Measurements from ENCODE around the gene COBL. TPM values are rescaled to one million over a fixed set of nuclear protein-coding genes. Genes with fewer than 3 reads are reported as not detected.

COBL gene
- total RNA-seq, 1 donor from 2014 or later = not detected

DNA sequence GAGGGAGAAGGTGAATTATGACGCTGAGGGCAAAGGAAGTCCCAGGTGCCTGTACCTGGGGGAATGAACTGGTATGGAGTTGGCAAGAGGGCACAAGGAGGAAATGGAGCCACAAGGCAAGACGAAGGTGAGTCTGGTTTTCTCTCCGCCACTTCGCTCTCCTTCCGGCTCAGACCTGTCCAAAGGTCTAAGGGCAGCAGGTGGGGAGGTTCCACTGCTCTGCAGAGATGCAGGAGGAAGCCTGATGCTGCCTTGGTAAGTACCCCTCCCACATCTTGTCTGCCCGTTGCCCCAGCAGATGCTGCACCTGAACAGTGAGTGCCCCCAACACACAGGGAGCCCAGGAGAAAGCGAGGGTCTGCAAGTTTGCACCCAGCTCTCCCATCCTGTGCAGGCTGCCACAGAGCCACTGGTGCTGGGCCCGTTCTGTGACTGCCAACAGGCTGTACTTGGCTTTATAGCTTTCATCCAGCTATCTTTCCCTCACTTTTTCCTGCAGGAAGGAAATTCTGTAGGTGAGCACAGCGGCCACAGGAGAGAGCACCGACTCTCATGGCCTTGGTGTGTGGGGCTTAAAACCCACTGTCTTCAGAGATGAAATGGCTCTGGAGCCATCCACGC is 235.2 kb downstream of the COBL start:
- intact Hi-C loops (cut with micrococcal nuclease) = no loop called here

DNA sequence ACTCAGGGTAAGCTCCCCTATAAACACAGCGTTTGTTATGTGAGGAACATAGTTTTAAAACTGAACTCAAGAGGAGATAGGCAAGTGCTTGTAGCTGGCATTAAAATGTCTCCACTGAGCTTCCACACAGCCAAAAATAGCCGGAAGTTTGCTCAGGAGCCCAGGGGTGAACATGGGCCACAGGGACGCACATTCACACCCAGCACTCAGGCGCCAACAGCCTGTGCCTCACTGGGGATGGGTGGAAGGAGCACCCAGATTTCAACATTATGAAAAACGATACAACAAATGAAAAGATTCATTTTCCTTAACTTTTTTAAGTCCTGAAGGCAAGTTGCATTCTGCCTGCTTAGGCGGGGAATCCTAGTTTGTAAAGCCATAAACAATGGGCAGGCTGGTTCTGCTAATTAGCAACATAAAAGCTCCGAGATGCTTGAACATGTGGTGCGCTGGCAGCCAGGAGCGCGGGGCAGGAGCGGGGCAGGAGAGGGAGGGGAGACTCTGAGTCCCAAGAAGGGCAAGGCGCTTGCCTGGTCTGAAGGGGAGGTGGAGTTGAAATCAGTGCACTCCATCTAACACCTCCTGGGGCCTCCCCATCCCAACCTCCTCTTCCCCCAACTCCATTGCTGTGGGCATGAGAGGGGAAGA is 235.9 kb downstream of the COBL start:
- intact Hi-C loops (cut with micrococcal nuclease) = no loop called here

DNA sequence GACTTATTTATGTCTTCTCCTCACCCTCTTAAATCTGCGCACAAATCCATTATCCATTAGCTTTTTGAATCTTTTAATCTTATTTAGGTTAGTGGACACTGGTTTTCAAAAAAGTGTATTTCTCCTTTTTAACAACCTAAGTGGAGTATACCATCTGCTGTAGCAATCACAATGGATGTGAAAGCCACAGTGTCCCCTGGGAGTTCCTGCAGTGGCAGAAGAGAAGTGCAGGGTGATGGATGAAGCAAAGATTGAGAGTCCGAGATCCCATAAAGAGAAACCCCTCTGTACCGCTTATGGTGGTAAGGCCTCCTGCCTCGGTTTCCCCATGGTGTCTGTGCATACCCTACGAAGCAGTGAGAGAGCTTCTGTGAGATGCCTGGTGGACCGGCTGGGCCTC is 236.4 kb downstream of the COBL start:
- intact Hi-C loops (cut with micrococcal nuclease) = no loop called here

DNA sequence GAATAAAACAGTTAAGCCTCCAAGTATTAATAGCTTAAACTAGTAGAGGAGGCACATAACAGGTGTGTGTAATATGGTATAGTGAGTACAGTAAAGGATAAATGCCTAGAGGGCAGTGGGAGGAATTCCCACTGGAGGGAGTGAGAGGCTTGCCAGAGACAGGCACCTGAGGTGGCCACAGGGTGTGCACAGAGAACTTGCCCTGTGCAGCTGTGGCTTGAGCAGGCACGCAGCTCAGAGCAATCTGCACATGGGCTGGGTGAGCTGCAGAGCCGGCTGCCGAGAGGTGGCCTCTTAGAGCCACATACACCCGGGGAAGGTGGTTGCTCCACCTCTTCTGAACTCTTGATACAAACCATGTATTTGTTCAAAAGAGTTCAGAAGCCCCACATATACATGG is 237.1 kb downstream of the COBL start:
- intact Hi-C loops (cut with micrococcal nuclease) = no loop called here

DNA sequence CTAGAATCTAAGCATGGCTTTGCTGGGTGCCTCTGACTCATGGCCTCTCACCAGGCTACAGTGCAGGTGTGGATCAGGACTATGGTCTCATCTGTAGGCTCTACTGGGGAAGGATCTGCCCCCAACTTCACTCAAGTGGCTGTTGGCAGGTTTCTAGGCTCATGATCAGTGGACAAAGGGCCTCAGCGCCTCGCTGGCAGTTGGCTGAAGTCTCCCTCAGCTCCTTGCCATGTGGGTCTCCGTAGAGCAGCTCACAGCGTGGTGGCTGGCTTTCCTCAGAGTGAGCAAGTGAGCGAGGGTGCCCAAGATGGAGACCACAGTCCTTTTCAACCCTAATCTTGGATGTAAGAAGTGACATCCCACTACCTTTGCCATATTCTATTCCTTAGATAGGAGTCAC is 238.0 kb downstream of the COBL start:
- intact Hi-C loops (cut with micrococcal nuclease) = no loop called here

DNA sequence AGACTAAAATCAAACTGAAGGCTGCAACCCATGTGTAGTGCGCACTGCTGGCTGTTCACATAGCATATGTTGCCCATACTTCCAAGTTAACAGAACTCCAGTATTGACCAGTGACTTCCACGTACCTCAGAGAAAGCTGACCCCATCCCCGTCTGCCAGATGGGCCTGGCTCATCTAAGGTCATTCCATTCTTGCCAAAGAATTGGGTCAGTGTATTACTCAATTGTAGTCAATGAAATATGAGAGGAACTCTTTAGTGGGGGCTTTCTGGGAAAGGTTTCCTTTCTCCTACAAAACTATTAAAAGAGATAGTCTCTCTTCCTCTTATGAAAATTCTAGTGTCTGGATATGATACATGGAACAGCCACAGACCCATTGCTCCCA is 238.6 kb downstream of the COBL start:
- intact Hi-C loops (cut with micrococcal nuclease) = no loop called here

DNA sequence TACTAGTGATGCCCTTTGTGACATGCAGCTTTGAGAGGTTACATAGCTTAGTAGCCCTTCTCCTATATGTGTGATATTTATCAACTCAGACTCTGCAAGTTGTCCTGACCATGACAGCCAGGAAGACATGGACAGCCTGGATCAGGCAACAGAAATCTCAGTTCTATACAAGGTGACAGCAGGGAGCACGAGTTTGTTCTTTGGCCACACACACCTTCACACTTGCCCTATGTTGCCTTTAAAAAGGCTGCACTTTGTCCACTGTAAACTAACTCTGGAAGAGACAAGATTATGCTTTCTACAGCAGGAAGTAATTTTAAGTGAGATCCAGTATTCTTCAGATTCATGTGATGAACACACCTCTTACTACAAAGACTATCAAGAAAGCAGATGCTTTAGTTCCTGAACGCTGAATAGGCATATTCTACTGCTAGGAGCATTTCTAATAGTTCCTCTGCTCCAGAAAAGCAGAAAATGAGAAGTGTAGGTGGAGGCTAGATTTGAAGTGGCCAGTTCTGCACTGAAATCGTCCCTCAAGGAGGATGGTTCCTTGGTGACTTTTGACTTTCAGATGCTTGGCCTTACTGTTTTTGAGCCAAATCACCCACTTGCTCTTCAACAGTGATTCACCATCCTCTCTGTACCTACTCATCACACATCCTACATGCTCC is 239.2 kb downstream of the COBL start:
- intact Hi-C loops (cut with micrococcal nuclease) = no loop called here

DNA sequence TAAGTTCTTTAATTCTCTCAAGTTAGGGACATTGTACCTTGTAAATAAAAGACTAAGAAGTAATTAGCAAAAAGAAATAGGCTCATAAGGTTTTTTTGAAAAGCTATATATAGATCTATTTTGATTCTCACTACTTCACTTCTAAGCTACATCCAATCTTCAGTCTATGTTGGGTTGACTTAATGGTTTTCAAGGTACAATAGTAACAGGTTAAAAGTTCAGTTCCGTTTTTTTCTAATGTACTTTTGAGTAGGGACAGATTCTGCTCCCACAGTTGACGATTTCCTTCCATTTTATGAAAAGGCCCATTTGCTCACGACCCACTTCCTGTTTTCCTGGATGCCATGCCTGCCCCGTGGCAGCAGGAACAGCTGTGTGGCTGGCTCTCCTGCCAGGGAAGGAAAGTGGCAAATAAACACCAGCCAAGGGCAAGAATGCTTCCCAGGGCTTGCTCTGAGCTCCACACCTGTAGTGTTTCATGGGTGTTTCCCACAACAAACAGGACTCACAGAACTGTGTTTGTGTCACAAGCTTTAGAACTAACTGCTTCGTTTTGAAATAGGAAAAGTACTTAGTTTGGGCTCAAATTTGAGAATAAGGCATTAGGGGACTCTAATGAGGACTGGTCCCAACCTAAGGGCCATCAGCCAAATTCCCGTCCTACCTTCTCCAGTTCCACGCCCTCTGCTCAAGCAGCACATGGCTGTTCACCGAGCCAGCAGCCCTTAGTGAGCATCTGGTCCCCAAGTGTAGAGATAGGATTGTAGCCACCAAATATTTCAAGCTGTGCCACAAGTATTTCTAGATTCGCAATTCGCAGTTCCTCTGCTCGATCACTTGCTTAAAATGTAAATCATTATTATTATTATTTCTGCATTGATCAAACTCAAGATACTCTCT is 240.7 kb downstream of the COBL start:
- intact Hi-C loops (cut with micrococcal nuclease) = no loop called here

DNA sequence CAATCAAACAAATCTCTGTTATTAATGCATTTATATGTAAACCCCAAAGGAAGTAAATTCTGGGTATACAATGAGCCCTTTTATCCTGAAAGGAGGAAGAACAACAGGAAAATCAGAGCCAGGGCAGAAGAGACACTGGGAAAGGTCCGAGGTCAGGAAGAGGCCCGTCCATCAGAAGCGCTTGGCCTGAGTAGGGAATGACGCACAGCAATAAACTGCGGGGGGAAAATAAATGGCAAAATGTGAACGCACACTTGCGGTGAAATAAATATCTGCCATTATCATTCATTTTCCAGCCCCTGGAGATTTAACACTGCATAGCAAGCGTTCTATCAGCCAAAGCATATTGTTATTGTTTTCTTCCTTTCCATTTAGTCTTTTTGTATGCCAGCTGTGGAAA is 243.4 kb downstream of the COBL start:
- intact Hi-C loops (cut with micrococcal nuclease) = no loop called here

DNA sequence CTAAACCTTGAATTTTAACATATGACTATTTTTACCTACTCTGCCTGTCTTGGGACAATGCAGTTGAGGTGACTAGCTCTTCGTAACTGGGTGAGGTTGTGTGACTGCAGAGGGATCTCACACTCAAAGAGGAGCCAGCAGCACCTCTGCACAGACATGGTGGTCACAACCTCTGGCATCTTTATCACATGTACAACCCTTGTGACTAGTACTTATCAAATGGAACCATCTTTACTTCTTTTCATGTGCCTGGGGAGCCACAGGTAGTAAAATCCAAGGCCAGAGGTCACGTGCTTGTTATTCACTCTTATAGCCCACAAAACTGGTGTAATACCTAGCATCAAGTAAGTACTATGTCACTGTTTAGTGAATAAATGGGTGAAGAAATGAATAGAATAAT is 244.3 kb downstream of the COBL start:
- intact Hi-C loops (cut with micrococcal nuclease) = no loop called here

DNA sequence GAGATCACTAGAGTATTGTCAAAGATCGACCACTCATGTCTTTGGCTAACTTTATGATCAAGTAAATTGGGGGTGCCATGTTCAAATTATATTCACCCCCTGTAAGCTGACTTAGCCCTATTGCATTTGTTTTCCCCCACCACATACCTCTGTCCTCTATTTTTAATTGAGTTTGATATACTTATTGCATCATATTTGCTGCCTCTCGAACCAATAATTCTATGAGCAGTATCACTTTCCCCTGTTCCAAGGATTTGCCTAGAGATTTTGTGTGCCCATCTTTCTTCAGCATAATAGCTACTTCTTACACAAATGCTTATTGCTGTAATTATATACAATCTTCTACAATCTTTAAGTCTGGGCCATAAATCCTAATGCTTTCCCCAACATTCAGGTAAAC is 245.2 kb downstream of the COBL start:
- intact Hi-C loops (cut with micrococcal nuclease) = no loop called here

DNA sequence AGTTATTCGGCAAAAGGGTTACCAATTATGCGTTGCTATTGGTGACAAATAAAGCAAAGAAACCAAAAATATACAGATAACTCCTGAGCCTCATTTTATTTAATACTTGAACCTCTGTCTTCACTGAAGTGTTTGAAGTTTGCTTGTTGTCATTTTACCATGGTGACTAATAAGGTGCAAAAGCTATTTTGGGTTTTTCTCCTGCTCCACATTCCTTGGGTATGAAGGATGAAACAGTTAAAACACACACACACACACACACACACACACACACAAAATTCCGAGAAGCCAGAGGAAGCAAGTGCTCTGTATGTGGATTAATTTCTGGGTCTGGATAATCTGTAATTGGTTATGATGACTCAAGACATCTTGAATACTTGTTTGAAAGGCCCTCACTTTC is 246.5 kb downstream of the COBL start:
- intact Hi-C loops (cut with micrococcal nuclease) = no loop called here

DNA sequence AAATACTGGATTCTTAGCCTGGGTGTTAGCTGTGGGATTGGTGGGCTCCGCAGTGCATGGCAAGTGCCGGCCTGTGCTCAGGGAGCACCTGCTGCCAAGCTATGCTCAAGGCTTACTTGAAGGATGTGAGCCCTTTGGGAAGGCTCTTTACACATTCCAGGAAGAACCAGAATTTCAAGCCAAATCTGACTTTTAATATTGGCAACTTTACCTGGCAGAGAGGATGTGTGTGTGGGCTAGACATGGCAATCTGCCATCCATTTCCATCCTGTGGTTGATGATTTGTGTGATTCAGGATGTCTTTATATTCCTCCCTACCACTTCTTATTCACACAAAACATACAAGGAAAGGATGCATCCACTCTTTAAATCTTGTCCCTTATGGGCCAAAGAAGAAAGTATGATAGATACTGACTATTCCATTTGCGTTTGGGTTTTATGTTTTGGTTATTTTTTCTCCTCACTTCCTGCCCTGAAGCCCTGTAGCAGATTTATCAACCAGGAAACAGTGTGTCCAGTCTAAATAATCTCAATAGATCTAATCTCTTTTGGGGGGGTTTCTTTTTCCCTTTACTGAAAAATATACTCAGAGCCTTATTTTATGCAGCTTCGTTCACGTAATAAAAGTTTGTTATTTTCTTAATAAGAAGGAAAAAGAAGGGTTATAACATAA is 247.1 kb downstream of the COBL start:
- intact Hi-C loops (cut with micrococcal nuclease) = loop anchor here (5.0 to 10.0 kb wide), 2 partner anchors 287 to 455 kb away; partner anchors contain the start of gene GRB10

DNA sequence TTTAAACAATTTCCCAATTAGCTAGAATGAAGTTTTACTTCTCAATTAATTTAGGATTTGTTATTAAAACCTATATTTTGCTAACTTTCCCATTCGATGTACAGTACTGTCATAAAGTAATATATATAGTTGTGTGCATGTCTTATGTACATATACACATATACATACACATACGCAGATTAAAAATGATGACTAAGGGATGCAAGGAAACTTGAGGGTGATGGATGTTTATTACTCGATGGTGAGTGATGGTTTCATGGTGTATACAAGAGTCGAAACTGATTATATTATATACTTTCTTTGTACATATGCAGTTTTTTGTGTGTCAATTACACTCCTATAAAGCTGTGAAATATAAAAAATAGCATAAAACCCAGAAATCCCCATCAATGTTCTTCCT is 248.2 kb downstream of the COBL start:
- intact Hi-C loops (cut with micrococcal nuclease) = loop anchor here (5.0 to 10.0 kb wide), 2 partner anchors 286 to 454 kb away; partner anchors contain the start of gene GRB10

DNA sequence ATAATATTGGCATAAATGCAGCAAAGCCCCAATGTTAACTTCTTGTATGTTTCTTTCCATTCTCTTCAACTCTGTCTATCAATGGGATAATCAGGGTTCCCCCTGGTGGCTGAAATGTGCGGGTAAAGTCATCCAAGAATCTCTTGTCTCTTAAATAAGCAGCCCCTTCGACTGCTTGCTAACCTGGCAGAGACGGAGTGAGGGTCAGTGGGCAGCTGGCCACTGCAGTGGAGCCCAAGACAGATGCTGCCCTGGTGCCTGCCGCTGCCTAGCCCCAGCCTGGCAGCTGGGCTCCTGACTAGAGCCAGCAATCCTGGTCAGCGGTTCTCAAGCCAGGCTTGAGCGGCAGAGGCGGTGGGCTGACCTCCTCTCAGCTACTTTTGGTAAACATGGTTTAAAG is 248.9 kb downstream of the COBL start:
- intact Hi-C loops (cut with micrococcal nuclease) = loop anchor here (1.0 to 10.0 kb wide), 5 partner anchors 285 to 975 kb away; partner anchors contain the start of gene GRB10

DNA sequence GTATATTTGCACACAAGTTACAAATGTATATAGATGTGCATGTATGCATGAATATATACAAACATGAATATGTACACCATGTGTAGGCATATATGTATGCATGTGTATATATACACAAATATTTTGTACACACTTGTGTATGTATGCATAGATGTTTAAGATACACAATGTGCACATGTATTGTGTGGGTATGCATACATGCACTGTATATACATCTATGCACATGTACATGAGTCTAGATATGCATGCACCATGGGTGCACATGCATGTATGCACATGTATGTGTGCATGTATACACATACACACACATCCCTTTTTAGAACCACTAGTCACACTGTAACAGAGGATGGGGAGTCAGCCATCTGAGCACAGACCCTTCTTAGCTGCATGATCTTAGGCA is 249.4 kb downstream of the COBL start:
- intact Hi-C loops (cut with micrococcal nuclease) = loop anchor here (1.0 to 10.0 kb wide), 5 partner anchors 285 to 975 kb away; partner anchors contain the start of gene GRB10

DNA sequence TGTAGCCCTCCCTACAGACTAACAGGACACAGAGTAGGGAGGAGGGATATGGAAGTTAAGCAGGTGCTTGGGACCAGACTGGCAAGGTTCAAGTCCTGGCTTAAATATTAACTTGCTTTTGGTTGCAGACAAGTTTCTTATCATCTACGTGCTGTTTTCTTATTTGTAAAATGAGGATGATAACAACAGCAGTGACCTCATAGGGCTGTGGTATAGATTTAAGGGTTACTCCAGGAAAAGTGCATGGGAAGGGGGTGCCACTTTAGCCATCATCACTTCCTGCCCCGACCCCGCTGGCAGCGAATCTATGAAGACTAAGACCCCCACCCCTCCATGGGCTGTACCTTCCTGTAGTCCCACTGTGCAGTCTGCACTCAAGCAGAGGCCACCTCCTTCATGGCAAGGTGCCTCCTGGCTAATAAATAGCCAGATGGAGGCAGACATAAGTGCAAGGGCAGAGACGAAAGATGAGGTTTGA is 250.2 kb downstream of the COBL start:
- intact Hi-C loops (cut with micrococcal nuclease) = loop anchor here (5.0 to 10.0 kb wide), 2 partner anchors 284 to 452 kb away; partner anchors contain the start of gene GRB10

DNA sequence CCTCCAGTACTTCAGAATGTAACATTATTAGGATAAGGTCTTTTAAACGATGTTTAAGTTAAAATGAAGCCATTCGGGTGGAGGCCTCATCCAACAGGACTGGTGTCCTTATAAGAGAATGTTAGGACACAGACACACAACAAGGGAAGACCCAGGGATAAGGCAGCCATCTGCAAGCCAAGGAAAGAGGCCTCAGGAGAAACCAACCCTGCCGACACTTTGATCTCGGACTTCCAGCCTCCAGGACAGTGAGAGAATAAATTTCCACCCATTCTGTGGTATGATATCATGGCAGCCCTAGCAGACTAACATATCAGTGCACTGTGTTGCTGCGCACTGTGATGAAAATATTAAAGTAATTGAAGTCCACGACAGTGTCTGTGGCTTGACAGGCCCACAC is 250.8 kb downstream of the COBL start:
- intact Hi-C loops (cut with micrococcal nuclease) = loop anchor here (5.0 to 10.0 kb wide), 2 partner anchors 283 to 451 kb away; partner anchors contain the start of gene GRB10

DNA sequence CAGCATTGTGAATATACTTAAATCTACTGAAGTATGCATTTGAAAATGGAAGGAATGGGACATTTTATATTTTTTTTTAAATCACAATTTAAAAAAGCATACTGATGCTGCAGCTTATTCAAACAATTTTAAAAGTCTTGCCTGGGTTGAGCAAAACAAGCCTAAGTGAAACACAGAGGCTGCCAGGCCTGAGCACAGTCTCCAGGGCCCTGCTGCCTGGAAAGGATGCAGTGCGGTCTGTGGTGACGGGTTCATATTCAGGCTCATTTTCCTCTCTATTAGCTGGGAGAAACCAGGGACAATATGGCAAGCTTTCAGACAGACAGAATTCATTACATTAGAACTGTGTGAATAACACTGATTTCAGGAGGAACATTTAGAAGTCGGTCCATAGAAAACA is 251.9 kb downstream of the COBL start:
- intact Hi-C loops (cut with micrococcal nuclease) = loop anchor here (5.0 to 10.0 kb wide), 2 partner anchors 282 to 450 kb away; partner anchors contain the start of gene GRB10

DNA sequence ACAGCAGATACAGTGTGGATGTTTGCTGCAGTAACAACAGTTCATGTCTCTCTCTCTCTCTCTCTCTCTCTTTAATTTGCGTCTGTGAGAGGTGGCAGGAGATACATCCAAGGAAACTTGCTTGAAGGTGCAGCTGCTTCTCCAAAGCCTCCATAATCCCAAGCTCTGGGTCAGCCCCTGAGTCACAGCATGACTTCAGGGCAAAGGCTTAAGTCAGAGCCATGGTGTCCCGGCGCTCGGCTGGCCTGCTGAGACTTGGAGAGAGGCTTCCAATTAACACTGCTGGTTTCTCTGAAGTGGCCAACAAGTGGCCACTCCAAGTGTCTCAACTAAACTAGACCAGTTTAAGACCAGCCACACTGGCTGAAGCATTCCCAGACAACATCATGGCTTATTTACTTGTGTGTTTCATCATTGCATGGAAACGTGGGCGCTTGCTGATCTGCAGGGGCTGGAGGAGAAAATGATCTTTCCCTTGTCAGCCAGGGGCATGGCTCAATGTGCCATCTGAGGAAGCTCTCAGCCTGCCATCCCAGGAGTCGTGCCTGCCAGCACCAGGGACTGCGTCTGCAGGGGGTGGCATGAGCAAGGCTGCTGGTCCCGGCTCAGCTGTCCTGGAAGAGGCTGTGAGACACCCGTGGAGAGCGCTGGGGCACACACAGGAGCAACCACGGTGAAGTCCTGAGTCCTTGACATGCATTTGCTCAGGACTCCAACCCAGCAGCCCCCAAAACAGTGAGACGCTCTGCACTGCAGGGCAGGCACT is 254.2 kb downstream of the COBL start:
- intact Hi-C loops (cut with micrococcal nuclease) = loop anchor here (10.0 kb wide), 1 partner anchor 448 kb away; no protein-coding TSS in a partner anchor
